Naive thymus-derived CD4-positive, alpha-beta T cell (primary cell): Measurements from ENCODE around the gene RHOH. TPM values are rescaled to one million over a fixed set of nuclear protein-coding genes. Genes with fewer than 3 reads are reported as not detected.
"Not testable (repeated sequence)": the region's sequence is repeated elsewhere in the genome, so short reads cannot be mapped to it uniquely, and the experiment has no call there.

Source experiments
- ATAC-seq: fragments of 150-1000 bp; cut with Tn5 transposase; 2 replicates; pipeline ENCODE4 v1.10.0; 2021; ENCODE audit warnings: mild to moderate bottlenecking, moderate library complexity
- CTCF ChIA-PET: fragments of 350-600 bp; sonication (Branson Sonifier 250); formaldehyde crosslinking; loops from one replicate; lab custom pipeline; 2021; ENCODE audit warnings: antibody characterized with exemption; lab: Charles Lee
- POLR2A ChIA-PET: fragments of 350-600 bp; sonication (Branson Sonifier 250); formaldehyde crosslinking; loops from one replicate; lab custom pipeline; 2021; ENCODE audit warnings: antibody characterized with exemption, inconsistent platforms; lab: Charles Lee
- DNase-seq, 9 donors: peaks; one replicate each; pipeline versions ENCODE4 v3.0.0 to v3.0.0-alpha.2; 2020 to 2022; ENCODE audit warnings: mixed read lengths in 1 of 9
- H3K27ac ChIP-seq: one replicate; pipeline ENCODE4 v1.7.0; 2013; ENCODE audit warnings: mild to moderate bottlenecking, low read depth, low read length, moderate library complexity
- H3K27me3 ChIP-seq, 2 donors: one replicate each; pipeline ENCODE4 v1.7.0; 2013; ENCODE audit warnings: low read length in 2 of 2, mild to moderate bottlenecking in 2 of 2, moderate library complexity in 2 of 2; ENCODE audit not compliant: control insufficient read depth in 2 of 2, insufficient read depth in 2 of 2
- H3K36me3 ChIP-seq, 3 experiments: 1 replicate in 2 of 3; 2 replicates in 1 of 3; pipeline ENCODE4 v1.7.0; 2013; ENCODE audit warnings: low read length in 3 of 3, mild to moderate bottlenecking in 3 of 3, moderate library complexity in 1 of 3; ENCODE audit not compliant: insufficient read depth in 3 of 3, control insufficient read depth in 2 of 3
- H3K4me1 ChIP-seq, 2 donors: one replicate each; pipeline ENCODE4 v1.7.0; 2013; ENCODE audit warnings: low read length in 2 of 2, mild to moderate bottlenecking in 2 of 2, moderate library complexity in 1 of 2; ENCODE audit not compliant: control insufficient read depth in 2 of 2, insufficient read depth in 2 of 2
- H3K4me3 ChIP-seq: 2 replicates; pipeline ENCODE4 v1.7.0; 2013; ENCODE audit warnings: mild to moderate bottlenecking, low read length
- H3K9me3 ChIP-seq, 3 experiments: 1 replicate in 2 of 3; 2 replicates in 1 of 3; pipeline ENCODE4 v1.7.0; 2013; ENCODE audit warnings: low read length in 3 of 3; ENCODE audit not compliant: control insufficient read depth in 2 of 3
- H3K27ac Mint-ChIP-seq, 9 donors: one replicate each; pipeline ENCODE4 v1.8.0; 2020 to 2022; ENCODE audit warnings: mixed read lengths in 9 of 9, mild to moderate bottlenecking in 8 of 9, moderate library complexity in 5 of 9, inconsistent platforms in 2 of 9
- H3K27me3 Mint-ChIP-seq, 5 donors: one replicate each; pipeline ENCODE4 v1.8.0; 2021 to 2022; ENCODE audit warnings: mixed read lengths in 5 of 5, mild to moderate bottlenecking in 1 of 5
- H3K36me3 Mint-ChIP-seq, 5 donors: one replicate each; pipeline ENCODE4 v1.8.0; 2020 to 2022; ENCODE audit warnings: mixed read lengths in 5 of 5, mild to moderate bottlenecking in 3 of 5, inconsistent platforms in 1 of 5
- H3K4me1 Mint-ChIP-seq, 7 donors: one replicate each; pipeline ENCODE4 v1.8.0; 2020 to 2022; ENCODE audit warnings: mixed read lengths in 7 of 7, mild to moderate bottlenecking in 3 of 7, inconsistent platforms in 1 of 7
- H3K4me3 Mint-ChIP-seq, 10 donors: one replicate each; pipeline ENCODE4 v1.8.0; 2020 to 2022; ENCODE audit warnings: mild to moderate bottlenecking in 10 of 10, mixed read lengths in 10 of 10, moderate library complexity in 6 of 10, inconsistent platforms in 2 of 10
- H3K9me3 Mint-ChIP-seq, 11 donors: one replicate each; pipeline ENCODE4 v1.8.0; 2020 to 2022; ENCODE audit warnings: mixed read lengths in 11 of 11, mild to moderate bottlenecking in 4 of 11, inconsistent platforms in 1 of 11, moderate library complexity in 1 of 11
- intact Hi-C, 2 donors: fragments of 100-400 bp; cut with micrococcal nuclease; formaldehyde crosslinking; loops; one replicate each; pipeline ENCODE4 v1.15.1; 2023
- polyA plus RNA-seq, 2 donors: library from polyadenylated mRNA; unstranded; fragments of 300-500 nt; fragmentation: Illumina TruSeq; gene quantifications; one replicate each; pipeline ENCODE4 v1.2.3, GENCODE V29; 2021
- total RNA-seq, 6 experiments: library from RNA in 5 of 6; stranded (reverse) in 5 of 6; gene quantifications; 1 replicate in 5 of 6; 2 replicates in 1 of 6; pipeline ENCODE4 v1.2.3 and lab custom pipeline; 2021 to 2026

The RHOH gene
- total and polyA plus RNA-seq, 7 experiments from 2014 or later = 160 to 479 (median 294) TPM

- Histone ChIP-seq H3K36me3 (no peaks in the 10 kb centered on the region), H3K27ac (no peak overlapping the region), H3K9me3 (no peaks in the 10 kb centered on the region), H3K27me3 (no peaks in the 10 kb centered on the region), H3K4me3 (no peak overlapping the region), H3K4me1 (peaks cover 36 to 40% of the 10 kb centered on the region in 2 donors)
- Mint-ChIP-seq H3K36me3 (peaks cover 0 to 16% (median 4%) of the 10 kb centered on the region in 5 donors), H3K9me3 (peaks cover 0 to 11% (median 3%) of the 10 kb centered on the region in 11 donors), H3K4me3 (peak overlapping the region in 2 of 10 donors; percentile 5 to 21), H3K27me3 (no peaks in the 10 kb centered on the region), H3K4me1 (peaks cover 33 to 75% (median 68%) of the 10 kb centered on the region in 7 donors), H3K27ac (peak overlapping the region in 6 of 9 donors; percentile 29 to 93 (median 80))
- ChIA-PET CTCF (no interaction called here), POLR2A (interaction anchor here (0.9 to 4.5 kb wide), 6 partner anchors 9 to 83 kb away, joined by 3 to 47 read pairs (median 3); no protein-coding TSS in a partner anchor)
- DNase-seq (no peak), ATAC-seq (no peak)
- intact Hi-C loops = no loop called here
These were observed 84.3 kb downstream of the RHOH start for GRCh38 chr4:40281099-40281498.

- H3K27me3 Mint-ChIP-seq = no peaks in the 10 kb centered on the region
- H3K9me3 Mint-ChIP-seq = peaks cover 0 to 11% (median 3%) of the 10 kb centered on the region in 11 donors
- DNase-seq = no peak
- ChIA-PET POLR2A (interaction anchor here (0.9 to 4.5 kb wide), 8 partner anchors 8 to 84 kb away, joined by 3 to 47 read pairs (median 3); no protein-coding TSS in a partner anchor), CTCF (no interaction called here)
- peaks cover 27 to 72% (median 64%) of the 10 kb centered on the region in 7 donors for H3K4me1 Mint-ChIP-seq
- H3K4me3 Mint-ChIP-seq = peak overlapping the region in 4 of 10 donors; percentile 4 to 81 (median 30)
- H3K27ac ChIP-seq = no peak overlapping the region
- H3K27me3 ChIP-seq = no peaks in the 10 kb centered on the region
- H3K36me3 Mint-ChIP-seq = peaks cover 0 to 15% (median 4%) of the 10 kb centered on the region in 5 donors
- H3K36me3 ChIP-seq = no peaks in the 10 kb centered on the region
- intact Hi-C loops = no loop called here
- peak overlapping the region in 7 of 9 donors; percentile 18 to 99 (median 95) for H3K27ac Mint-ChIP-seq
- H3K4me1 ChIP-seq = peaks cover 28 to 40% of the 10 kb centered on the region in 2 donors
- no peak overlapping the region for H3K4me3 ChIP-seq
- no peaks in the 10 kb centered on the region for H3K9me3 ChIP-seq
- no peak for ATAC-seq
These were observed 85.1 kb downstream of the RHOH start for GRCh38 chr4:40281913-40282312.

GRCh38 chr4:40282857-40283256, 86.0 kb downstream of the RHOH start:
- peaks cover 0 to 15% (median 4%) of the 10 kb centered on the region in 5 donors for H3K36me3 Mint-ChIP-seq
- peak overlapping the region in 3 of 10 donors; percentile 72 to 81 (median 79) for H3K4me3 Mint-ChIP-seq
- H3K9me3 ChIP-seq, H3K27me3 Mint-ChIP-seq, intact Hi-C loops, H3K4me3 ChIP-seq, H3K36me3 ChIP-seq, DNase-seq, H3K27me3 ChIP-seq, ATAC-seq: not testable (repeated sequence)
- H3K4me1 ChIP-seq = peaks cover 28 to 40% of the 10 kb centered on the region in 2 donors
- peak overlapping the region in 8 of 9 donors; percentile 89 to 99 (median 96) for H3K27ac Mint-ChIP-seq
- peaks cover 0 to 12% (median 3%) of the 10 kb centered on the region in 11 donors for H3K9me3 Mint-ChIP-seq
- CTCF ChIA-PET = interaction anchor here (0.7 to 2.1 kb wide), 9 partner anchors 8 to 57 kb away, joined by 3 to 15 read pairs (median 6); no protein-coding TSS in a partner anchor
- POLR2A ChIA-PET = interaction anchor here (0.7 to 4.5 kb wide), 14 partner anchors 8 to 52 kb away, joined by 3 to 47 read pairs (median 6); no protein-coding TSS in a partner anchor
- peak overlapping the region; percentile 70 for H3K27ac ChIP-seq
- H3K4me1 Mint-ChIP-seq = peaks cover 27 to 74% (median 69%) of the 10 kb centered on the region in 7 donors

GRCh38 chr4:40283413-40283812, 86.6 kb downstream of the RHOH start:
- ChIA-PET POLR2A (interaction anchor here (0.6 to 4.5 kb wide), 25 partner anchors 8 to 92 kb away, joined by 3 to 47 read pairs (median 5); no protein-coding TSS in a partner anchor), CTCF (interaction anchor here (1.0 to 2.1 kb wide), 14 partner anchors 8 to 83 kb away, joined by 3 to 18 read pairs (median 6); no protein-coding TSS in a partner anchor)
- ATAC-seq (peak; percentile 21), DNase-seq (peak in 3 of 9 donors; percentile 36 to 71 (median 38))
- Mint-ChIP-seq H3K36me3 (peaks cover 0 to 15% (median 4%) of the 10 kb centered on the region in 5 donors), H3K27me3 (no peaks in the 10 kb centered on the region), H3K4me3 (peak overlapping the region; percentile 57 to 81 (median 72)), H3K9me3 (peaks cover 0 to 12% (median 3%) of the 10 kb centered on the region in 11 donors), H3K4me1 (peaks cover 27 to 79% (median 75%) of the 10 kb centered on the region in 7 donors), H3K27ac (peak overlapping the region in 8 of 9 donors; percentile 89 to 99 (median 96))
- H3K27ac ChIP-seq = peak overlapping the region; percentile 70
- H3K36me3 ChIP-seq = no peaks in the 10 kb centered on the region
- no peaks in the 10 kb centered on the region for H3K9me3 ChIP-seq
- intact Hi-C loops = no loop called here
- peak overlapping the region; percentile 18 for H3K4me3 ChIP-seq
- H3K4me1 ChIP-seq = peaks cover 32 to 40% of the 10 kb centered on the region in 2 donors
- H3K27me3 ChIP-seq = no peaks in the 10 kb centered on the region

- Mint-ChIP-seq H3K4me1 (peaks cover 30 to 85% (median 80%) of the 10 kb centered on the region in 7 donors), H3K9me3 (peaks cover 0 to 12% (median 3%) of the 10 kb centered on the region in 11 donors), H3K27ac (peak overlapping the region in 8 of 9 donors; percentile 89 to 99 (median 96)), H3K27me3 (no peaks in the 10 kb centered on the region), H3K36me3 (peaks cover 0 to 15% (median 4%) of the 10 kb centered on the region in 5 donors), H3K4me3 (peak overlapping the region; percentile 57 to 81 (median 72))
- POLR2A ChIA-PET = interaction anchor here (0.6 to 4.5 kb wide), 25 partner anchors 8 to 93 kb away, joined by 3 to 47 read pairs (median 5); no protein-coding TSS in a partner anchor
- H3K36me3 ChIP-seq = no peaks in the 10 kb centered on the region
- no peaks in the 10 kb centered on the region for H3K27me3 ChIP-seq
- H3K4me1 ChIP-seq = peaks cover 38 to 40% of the 10 kb centered on the region in 2 donors
- ATAC-seq (peak; percentile 98), DNase-seq (peak in 8 of 9 donors; percentile 60 to 93 (median 81))
- peak overlapping the region; percentile 18 for H3K4me3 ChIP-seq
- CTCF ChIA-PET = interaction anchor here (0.6 to 2.1 kb wide), 15 partner anchors 9 to 84 kb away, joined by 3 to 18 read pairs (median 5); no protein-coding TSS in a partner anchor
- peak overlapping the region; percentile 70 for H3K27ac ChIP-seq
- intact Hi-C loops = loop anchor here (1.0 to 2.0 kb wide), 5 partner anchors 17 to 32 kb away; no protein-coding TSS in a partner anchor
- H3K9me3 ChIP-seq = no peaks in the 10 kb centered on the region
These were observed 87.1 kb downstream of the RHOH start for GRCh38 chr4:40283968-40284367.

- CTCF ChIA-PET = interaction anchor here (0.9 to 1.7 kb wide), 3 partner anchors 9 to 55 kb away, joined by 3 to 5 read pairs (median 4); no protein-coding TSS in a partner anchor
These were observed 88.9 kb downstream of the RHOH start for GRCh38 chr4:40285692-40286091.

More at GRCh38 chr4:40285692-40286091, 88.9 kb downstream of the RHOH start:
- H3K27ac ChIP-seq = peak overlapping the region; percentile 58
- no peak for ATAC-seq
- Mint-ChIP-seq H3K4me1 (peaks cover 44 to 93% (median 87%) of the 10 kb centered on the region in 7 donors), H3K4me3 (peak overlapping the region in 2 of 10 donors; percentile 0 to 58), H3K27me3 (no peaks in the 10 kb centered on the region), H3K36me3 (peaks cover 0 to 15% (median 2%) of the 10 kb centered on the region in 5 donors), H3K27ac (peak overlapping the region in 7 of 9 donors; percentile 84 to 96 (median 93)), H3K9me3 (peaks cover 0 to 12% (median 3%) of the 10 kb centered on the region in 11 donors)
- H3K36me3 ChIP-seq = no peaks in the 10 kb centered on the region
- H3K9me3 ChIP-seq = no peaks in the 10 kb centered on the region
- intact Hi-C loops = loop anchor here (2.0 kb wide), 2 partner anchors 21 to 31 kb away; no protein-coding TSS in a partner anchor
- POLR2A ChIA-PET = interaction anchor here (0.6 to 8.6 kb wide), 6 partner anchors 9 to 34 kb away, joined by 3 to 113 read pairs (median 3); no protein-coding TSS in a partner anchor
- no peaks in the 10 kb centered on the region for H3K27me3 ChIP-seq
- no peak overlapping the region for H3K4me3 ChIP-seq
- DNase-seq = no peak
- H3K4me1 ChIP-seq = peaks cover 52 to 54% of the 10 kb centered on the region in 2 donors
